ENCODE results near the gene GLA.
A peak's percentile ranks its signal among the peaks of the same experiment; 100 is the strongest.

Gene GLA

DNA sequence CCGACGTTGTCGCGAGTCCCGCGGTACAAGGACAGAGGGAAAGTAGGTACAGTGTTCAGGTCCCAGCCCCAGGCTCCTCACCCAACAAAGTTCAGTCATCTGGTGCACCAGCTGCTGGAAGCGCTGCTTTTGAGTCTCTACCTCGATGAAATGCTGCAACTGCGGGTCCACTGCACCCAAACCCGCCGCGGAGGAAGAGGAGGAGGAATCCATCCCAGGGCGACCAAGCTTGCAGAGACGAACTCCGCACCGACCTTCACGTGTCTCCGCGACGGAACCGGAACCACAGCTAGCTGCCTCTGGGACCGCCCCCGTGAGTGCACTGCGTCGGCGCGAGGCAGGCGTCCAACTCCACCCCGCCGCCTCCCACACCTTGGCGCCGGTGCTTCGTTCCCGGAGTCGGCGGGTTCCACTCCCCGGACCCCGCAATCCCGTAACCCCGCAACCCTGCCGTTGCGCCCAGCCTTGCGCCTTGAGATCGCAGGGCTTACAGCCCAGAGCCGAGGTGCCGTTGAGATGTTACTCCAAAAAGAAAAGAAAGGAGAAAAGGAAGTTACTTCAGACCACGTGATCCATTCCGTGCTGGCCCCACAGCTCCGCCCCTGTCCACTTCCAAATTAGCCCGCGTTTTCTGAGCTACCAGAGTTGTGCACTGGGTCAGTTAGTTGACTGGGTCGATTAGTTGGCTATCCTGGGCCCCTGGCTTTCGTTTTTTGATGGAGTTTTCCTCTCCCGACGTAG is 59.1 kb downstream of the GLA start, which contains the start of gene TIMM8A:
TIMM8A (minus strand) TSS at position 291 of the 741 bp plus-strand sequence; CDS start at position 213, 78 bp downstream.
- DNase-seq: peak; percentile 81 to 83

DNA sequence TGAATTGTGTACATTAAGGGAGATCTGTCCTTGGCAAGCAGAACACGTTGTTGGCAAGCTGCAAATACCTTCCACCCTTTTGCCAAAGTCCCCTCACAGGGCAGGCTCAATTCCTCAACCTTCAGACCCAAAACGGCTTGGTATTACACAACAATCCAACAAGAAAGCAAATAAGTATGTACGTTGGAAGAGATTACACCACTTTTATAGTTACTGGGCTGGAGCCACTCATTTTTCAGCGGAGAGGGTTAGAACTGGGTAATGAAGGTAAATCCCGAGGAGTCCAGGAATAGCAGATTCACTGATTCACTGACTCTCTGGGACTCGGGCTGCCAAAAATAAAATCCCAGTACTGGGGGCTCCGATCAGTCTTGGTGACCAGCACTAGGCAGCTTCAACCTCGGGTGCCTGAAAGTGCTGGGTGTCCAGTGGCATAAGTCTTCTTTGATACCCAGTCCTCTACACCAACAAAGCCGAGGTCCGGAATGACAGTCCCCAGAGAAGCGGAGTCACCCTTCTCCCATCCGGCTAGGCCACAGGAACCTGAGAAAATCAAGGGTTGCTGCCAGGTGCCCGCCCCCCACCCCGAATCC is 59.8 kb downstream of the GLA start:
- DNase-seq: no peak
